Muscle of back (tissue), 11 donors: ENCODE measurements around the gene TPPP2. TPM values are rescaled to one million over a fixed set of nuclear protein-coding genes. Genes with fewer than 3 reads are reported as not detected.

Experiments
- DNase-seq, 3 donors: peaks; one replicate each; pipeline versions ENCODE4 v3.0.0 to v3.0.0-alpha.2; 2013
- polyA plus RNA-seq, 10 donors: library from polyadenylated mRNA; unstranded; fragments of 120-200 nt; gene quantifications; one replicate each; pipeline ENCODE4 v1.2.1, GENCODE V29; 2013; ENCODE audit not compliant: insufficient read length in 10 of 10

The TPPP2 gene
- polyA plus RNA-seq, 10 donors: 0.17 to 0.98 (median 0.58) TPM; not detected in 1

- DNase-seq: no peak
These were observed 45.9 kb downstream of the TPPP2 start for GRCh38 chr14:21075719-21076437.

- DNase-seq: no peak
These were observed 47.7 kb downstream of the TPPP2 start for GRCh38 chr14:21077672-21078071.

- no peak for DNase-seq
These were observed 48.3 kb downstream of the TPPP2 start for GRCh38 chr14:21078287-21078686.

- DNase-seq: no peak
These were observed 48.7 kb downstream of the TPPP2 start for GRCh38 chr14:21078726-21079125.

- no peak for DNase-seq
These were observed 51.6 kb downstream of the TPPP2 start for GRCh38 chr14:21081521-21082142.

Other genes starting within 250 kb of the TPPP2 start
- 1 to 10 TPM; 5.3 to 7.1 (median 6.1) TPM for gene RNASE6, start 248.9 kb upstream of the TPPP2 start, polyA plus RNA-seq
- gene RNASE1, start 227.4 kb upstream of the TPPP2 start, polyA plus RNA-seq: 100 to 1,000 TPM; 142 to 246 (median 201) TPM
- gene RNASE3, start 138.8 kb upstream of the TPPP2 start, polyA plus RNA-seq: 1 to 10 TPM in 1 of 10 donors, under 1 TPM in 4, not detected in 5; 0.19 to 1.2 (median 0.41) TPM
- gene RNASE2, start 74.7 kb upstream of the TPPP2 start, polyA plus RNA-seq: 1 to 10 TPM in 5 of 10 donors, under 1 TPM in 5; 0.50 to 2.4 (median 0.99) TPM
- 10 to 100 TPM; 33.8 to 75.8 (median 42.9) TPM for gene METTL17, start 40.2 kb upstream of the TPPP2 start, polyA plus RNA-seq
- gene SLC39A2, start 30.9 kb upstream of the TPPP2 start, polyA plus RNA-seq: under 1 TPM in 3 of 10 donors, not detected in 7; 0.16 to 0.91 (median 0.43) TPM
- 100 to 1,000 TPM in 9 of 10 donors, 10 to 100 TPM in 1; 98.7 to 223 (median 147) TPM for gene NDRG2, start 5.2 kb upstream of the TPPP2 start, polyA plus RNA-seq
- gene RNASE13, start 4.6 kb downstream of the TPPP2 start, polyA plus RNA-seq: under 1 TPM in 2 of 10 donors, not detected in 8; 0.33 to 0.34 TPM
- under 1 TPM in 2 of 10 donors, not detected in 8; 0.14 to 0.18 TPM for gene RNASE7, start 12.1 kb downstream of the TPPP2 start, polyA plus RNA-seq
- gene RNASE8, start 27.6 kb downstream of the TPPP2 start, polyA plus RNA-seq: not detected
- 10 to 100 TPM; 51.4 to 83.0 (median 61.7) TPM for gene ARHGEF40, start 40.1 kb downstream of the TPPP2 start, polyA plus RNA-seq
- gene ZNF219, start 68.4 kb downstream of the TPPP2 start, polyA plus RNA-seq: 10 to 100 TPM; 12.9 to 18.7 (median 16.2) TPM
- under 1 TPM; 0.29 to 0.91 (median 0.58) TPM for gene TMEM253, start 70.8 kb downstream of the TPPP2 start, polyA plus RNA-seq
- under 1 TPM in 5 of 10 donors, not detected in 5; 0.01 to 0.05 (median 0.03) TPM for gene OR5AU1, start 125.8 kb downstream of the TPPP2 start, polyA plus RNA-seq
- 100 to 1,000 TPM; 396 to 532 (median 442) TPM for gene HNRNPC, start 239.2 kb downstream of the TPPP2 start, polyA plus RNA-seq
- 1 to 10 TPM in 1 of 10 donors, under 1 TPM in 9; 0.20 to 1.1 (median 0.49) TPM for gene RPGRIP1, start 249.9 kb downstream of the TPPP2 start, polyA plus RNA-seq